Tibial nerve (tissue), 4 donors: Measurements from ENCODE around the gene RBM19. TPM values are rescaled to one million over a fixed set of nuclear protein-coding genes. Genes with fewer than 3 reads are reported as not detected.

ENCODE experiments used
- DNase-seq, 2 donors: peaks; one replicate each; pipeline ENCODE4 v3.0.0-alpha.2; 2019; ENCODE audit warnings: low spot score in 2 of 2
- H3K27ac ChIP-seq, 4 donors: fragments of 200-600 bp; sonication (generic) in 3 of 4; one replicate each; pipeline ENCODE4 v1.5.1; 2017 to 2019; ENCODE audit warnings: mild to moderate bottlenecking in 1 of 4
- H3K27me3 ChIP-seq, 2 donors: fragments of 200-600 bp; sonication (generic) in 1 of 2; one replicate each; pipeline versions ENCODE4 v1.5.1 to v1.6.0; 2017 to 2019
- H3K36me3 ChIP-seq, 3 donors: fragments of 200-600 bp; sonication (generic); one replicate each; pipeline ENCODE4 v1.5.1; 2018 to 2019
- H3K4me1 ChIP-seq, 4 donors: fragments of 200-600 bp; sonication (generic) in 3 of 4; one replicate each; pipeline ENCODE4 v1.5.1; 2017 to 2019
- H3K4me3 ChIP-seq, 4 donors: fragments of 200-600 bp; sonication (generic) in 3 of 4; one replicate each; pipeline ENCODE4 v1.5.1; 2017 to 2019; ENCODE audit warnings: mild to moderate bottlenecking in 1 of 4, moderate library complexity in 1 of 4
- H3K9me3 ChIP-seq, 4 donors: fragments of 200-600 bp; sonication (generic) in 3 of 4; one replicate each; pipeline ENCODE4 v1.5.1; 2017 to 2019
- CTCF ChIP-seq, 5 experiments: fragments of 200-600 bp in 3 of 5; fragments of 450-650 bp in 2 of 5; sonication (generic) in 3 of 5; IDR thresholded peaks; one replicate each; pipeline ENCODE4 v1.5.1; 2016 to 2019; ENCODE audit warnings: antibody characterized with exemption in 5 of 5, mild to moderate bottlenecking in 3 of 5, moderate library complexity in 2 of 5
- EP300 ChIP-seq, 2 donors: sonication (generic); formaldehyde crosslinking; IDR thresholded peaks; one replicate each; pipeline ENCODE4 v1.6.1; 2017; ENCODE audit warnings: antibody characterized with exemption in 2 of 2, mild to moderate bottlenecking in 1 of 2
- POLR2A ChIP-seq, 2 donors: fragments of 450-650 bp; IDR thresholded peaks; one replicate each; pipeline ENCODE4 v1.6.1; 2017; ENCODE audit warnings: antibody characterized with exemption in 2 of 2, mild to moderate bottlenecking in 2 of 2, moderate library complexity in 2 of 2
- WGBS, 2 donors: methylation state at CpG; one replicate each; pipeline ENCODE4 v1.1.5; 2018; 5-methylcytosine and 5-hydroxymethylcytosine counted together
- total RNA-seq, 4 donors: library from RNA; depleted of rRNA; stranded (reverse); fragments of >200 nt; gene quantifications; one replicate each; pipeline ENCODE4 v1.1.0, GENCODE V29; 2016

The RBM19 gene
- total RNA-seq, 4 donors from 2014 or later = 32.0 to 57.9 (median 38.9) TPM

- H3K4me1 ChIP-seq = peaks cover 0 to 7% (median 0%) of the 10 kb centered on the region in 4 donors
- WGBS, 2 donors = 100% methylated on average over 1 of the region's 1 CpG
- H3K4me3 ChIP-seq = no peak overlapping the region
- TF ChIP-seq EP300 (IDR thresholded peaks at IDR 0.05) = no peak
- no peak for TF ChIP-seq POLR2A (IDR thresholded peaks at IDR 0.05)
- no peak for TF ChIP-seq CTCF (IDR thresholded peaks at IDR 0.05)
- H3K36me3 ChIP-seq = peaks cover 0 to 16% (median 0%) of the 10 kb centered on the region in 3 donors
- no peaks in the 10 kb centered on the region for H3K27me3 ChIP-seq
- DNase-seq = no peak
- no peaks in the 10 kb centered on the region for H3K9me3 ChIP-seq
- H3K27ac ChIP-seq = no peak overlapping the region
Measured at GRCh38 chr12:113866496-113866895, 99.6 kb downstream of the RBM19 start.

- no peak overlapping the region for H3K4me3 ChIP-seq
- TF ChIP-seq CTCF (IDR thresholded peaks at IDR 0.05) (no peak), EP300 (IDR thresholded peaks at IDR 0.05) (no peak), POLR2A (IDR thresholded peaks at IDR 0.05) (no peak)
- H3K27me3 ChIP-seq = no peaks in the 10 kb centered on the region
- WGBS, 2 donors = 57 to 84% methylated on average over 2 of the region's 2 CpGs
- H3K27ac ChIP-seq = no peak overlapping the region
- no peaks in the 10 kb centered on the region for H3K9me3 ChIP-seq
- peaks cover 0 to 32% (median 0%) of the 10 kb centered on the region in 3 donors for H3K36me3 ChIP-seq
- no peak for DNase-seq
- H3K4me1 ChIP-seq = peaks cover 0 to 7% (median 0%) of the 10 kb centered on the region in 4 donors
Measured at GRCh38 chr12:113863455-113863845, 102.7 kb downstream of the RBM19 start.

- no peak overlapping the region for H3K27ac ChIP-seq
- TF ChIP-seq POLR2A (IDR thresholded peaks at IDR 0.05) = no peak
- H3K4me1 ChIP-seq = peaks cover 0 to 7% (median 0%) of the 10 kb centered on the region in 4 donors
- no peaks in the 10 kb centered on the region for H3K9me3 ChIP-seq
- WGBS, 2 donors = 46% methylated on average over 18 of the region's 18 CpGs
- H3K4me3 ChIP-seq = no peak overlapping the region
- DNase-seq = no peak
- peaks cover 0 to 38% (median under 1%) of the 10 kb centered on the region in 3 donors for H3K36me3 ChIP-seq
- no peaks in the 10 kb centered on the region for H3K27me3 ChIP-seq
Measured at GRCh38 chr12:113862590-113863454, 103.3 kb downstream of the RBM19 start.

- DNase-seq = no peak
- Histone ChIP-seq H3K9me3 (no peaks in the 10 kb centered on the region), H3K36me3 (peaks cover 0 to 48% (median 11%) of the 10 kb centered on the region in 3 donors), H3K4me1 (peaks cover 0 to 7% (median 0%) of the 10 kb centered on the region in 4 donors), H3K27ac (no peak overlapping the region), H3K27me3 (no peaks in the 10 kb centered on the region), H3K4me3 (no peak overlapping the region)
- 89% methylated on average over 9 of the region's 9 CpGs for WGBS, 2 donors
- TF ChIP-seq POLR2A (IDR thresholded peaks at IDR 0.05) (no peak), EP300 (IDR thresholded peaks at IDR 0.05) (no peak), CTCF (IDR thresholded peaks at IDR 0.05) (no peak)
Measured at GRCh38 chr12:113861708-113862312, 104.3 kb downstream of the RBM19 start.

GRCh38 chr12:113860950-113861349, 105.2 kb downstream of the RBM19 start:
- H3K27ac ChIP-seq = no peak overlapping the region
- H3K36me3 ChIP-seq = peaks cover 0 to 57% (median 12%) of the 10 kb centered on the region in 3 donors
- H3K4me1 ChIP-seq = peaks cover 0 to 7% (median 0%) of the 10 kb centered on the region in 4 donors
- H3K9me3 ChIP-seq = no peaks in the 10 kb centered on the region
- no peak overlapping the region for H3K4me3 ChIP-seq
- TF ChIP-seq EP300 (IDR thresholded peaks at IDR 0.05) (no peak), CTCF (IDR thresholded peaks at IDR 0.05) (no peak), POLR2A (IDR thresholded peaks at IDR 0.05) (no peak)
- 81 to 85% methylated on average over 6 to 7 of the region's 7 CpGs for WGBS, 2 donors
- H3K27me3 ChIP-seq = no peaks in the 10 kb centered on the region
- DNase-seq = no peak
